GM21390 (cell line): ENCODE measurements around the gene OTOP2.

Experiments used
- ATAC-seq: cut with Tn5 transposase; IDR thresholded peaks from one replicate; pipeline ENCODE4 v1.9.1; 2021; ENCODE audit not compliant: unreplicated experiment

The OTOP2 gene

GRCh38 chr17:74923538-74924249 is 379 bp upstream of the OTOP2 start:
- ATAC-seq, result no peak

DNA sequence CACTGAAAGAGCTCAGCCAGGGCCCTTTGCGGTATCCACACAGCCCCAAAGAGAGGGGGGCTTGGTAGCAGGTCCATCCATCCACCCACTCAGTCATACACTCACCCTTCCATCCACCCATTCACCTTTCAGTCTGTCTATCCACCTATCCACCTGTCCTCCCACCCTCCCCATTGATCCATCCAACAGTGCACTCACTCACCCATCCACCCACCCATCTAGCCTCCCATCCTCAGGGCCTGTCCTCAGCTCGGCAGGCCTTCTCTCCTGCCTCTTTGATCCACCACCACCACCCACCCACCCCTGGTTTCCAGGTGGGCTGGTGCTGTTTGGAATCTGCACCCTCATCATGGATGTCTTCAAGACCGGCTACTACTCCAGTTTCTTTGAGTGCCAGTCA is 1.2 kb downstream of the OTOP2 start:
- no peak for ATAC-seq

DNA sequence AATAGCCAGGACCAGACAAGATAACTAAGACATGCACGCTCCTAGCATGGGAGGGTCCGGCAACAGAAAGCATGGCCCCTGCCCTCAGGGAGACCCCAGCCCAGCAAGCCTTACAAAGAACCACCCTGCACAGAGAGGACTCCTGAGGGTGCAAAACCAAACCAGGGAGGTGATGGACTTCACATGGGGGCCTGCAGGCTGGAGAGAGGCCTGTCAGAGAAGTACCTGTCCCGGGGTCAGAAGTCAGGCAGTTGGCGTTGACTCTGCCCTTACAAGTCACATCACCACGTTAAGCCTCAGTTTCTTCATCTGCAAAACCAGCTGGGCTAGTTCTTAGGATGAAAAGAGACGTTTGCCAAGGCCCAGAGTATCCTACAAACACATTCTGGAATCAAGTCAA is 4.7 kb downstream of the OTOP2 start:
- no peak for ATAC-seq

GRCh38 chr17:74930535-74931036 is 6.5 kb downstream of the OTOP2 start:
- ATAC-seq, result no peak

GRCh38 chr17:74935048-74935447 is 11.0 kb downstream of the OTOP2 start:
- no peak for ATAC-seq

DNA sequence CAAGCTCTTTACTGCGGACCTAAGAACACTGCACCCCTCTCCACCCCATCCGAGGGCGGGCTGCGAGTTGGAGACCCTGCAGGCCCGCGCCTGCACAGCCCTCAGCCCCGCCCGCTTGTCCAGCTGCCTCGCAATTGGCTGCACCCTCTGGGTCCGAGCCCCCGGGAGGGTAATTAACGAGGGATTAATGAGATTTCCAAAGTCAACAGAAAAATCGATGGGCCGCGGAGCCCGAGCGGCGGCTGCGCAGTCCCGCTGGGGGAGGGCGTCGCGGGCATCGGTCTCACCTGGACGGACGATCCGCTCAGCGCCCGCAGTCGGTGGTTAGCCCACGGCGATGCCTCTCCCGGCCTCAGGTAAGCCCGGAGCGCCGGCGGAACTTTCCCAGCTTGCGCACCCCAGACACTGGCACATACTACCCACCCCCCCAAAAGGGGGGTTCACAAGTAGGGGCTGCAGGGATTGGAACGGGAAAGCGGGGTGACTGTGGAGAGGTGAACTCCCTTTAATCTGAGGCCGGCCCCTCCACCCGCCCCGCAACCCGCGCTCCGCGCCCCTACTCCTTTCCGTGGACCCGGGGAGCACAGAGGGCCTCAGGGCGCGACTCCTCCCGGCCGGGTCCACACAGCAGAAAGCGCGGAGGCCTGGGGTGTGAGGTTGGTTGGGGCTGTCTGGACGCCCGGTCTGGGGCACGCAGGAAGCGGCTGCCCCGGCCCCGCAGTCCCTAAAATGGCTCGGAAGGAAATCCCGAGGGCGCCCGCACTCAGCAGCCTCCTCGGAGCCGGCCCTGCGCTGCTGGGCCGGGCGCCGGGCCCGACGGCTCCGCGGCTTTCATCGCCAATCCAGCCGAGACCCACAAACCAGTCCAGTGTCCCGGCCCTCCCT is 11.8 kb downstream of the OTOP2 start, which contains the start of gene OTOP3:
Gene OTOP3 (plus strand): TSS at position 314 of the 885 bp plus-strand sequence. CDS start 24 bp downstream, at position 338.
- no peak for ATAC-seq

- ATAC-seq, result no peak
Measured at GRCh38 chr17:74936470-74936799, 12.4 kb downstream of the OTOP2 start.

DNA sequence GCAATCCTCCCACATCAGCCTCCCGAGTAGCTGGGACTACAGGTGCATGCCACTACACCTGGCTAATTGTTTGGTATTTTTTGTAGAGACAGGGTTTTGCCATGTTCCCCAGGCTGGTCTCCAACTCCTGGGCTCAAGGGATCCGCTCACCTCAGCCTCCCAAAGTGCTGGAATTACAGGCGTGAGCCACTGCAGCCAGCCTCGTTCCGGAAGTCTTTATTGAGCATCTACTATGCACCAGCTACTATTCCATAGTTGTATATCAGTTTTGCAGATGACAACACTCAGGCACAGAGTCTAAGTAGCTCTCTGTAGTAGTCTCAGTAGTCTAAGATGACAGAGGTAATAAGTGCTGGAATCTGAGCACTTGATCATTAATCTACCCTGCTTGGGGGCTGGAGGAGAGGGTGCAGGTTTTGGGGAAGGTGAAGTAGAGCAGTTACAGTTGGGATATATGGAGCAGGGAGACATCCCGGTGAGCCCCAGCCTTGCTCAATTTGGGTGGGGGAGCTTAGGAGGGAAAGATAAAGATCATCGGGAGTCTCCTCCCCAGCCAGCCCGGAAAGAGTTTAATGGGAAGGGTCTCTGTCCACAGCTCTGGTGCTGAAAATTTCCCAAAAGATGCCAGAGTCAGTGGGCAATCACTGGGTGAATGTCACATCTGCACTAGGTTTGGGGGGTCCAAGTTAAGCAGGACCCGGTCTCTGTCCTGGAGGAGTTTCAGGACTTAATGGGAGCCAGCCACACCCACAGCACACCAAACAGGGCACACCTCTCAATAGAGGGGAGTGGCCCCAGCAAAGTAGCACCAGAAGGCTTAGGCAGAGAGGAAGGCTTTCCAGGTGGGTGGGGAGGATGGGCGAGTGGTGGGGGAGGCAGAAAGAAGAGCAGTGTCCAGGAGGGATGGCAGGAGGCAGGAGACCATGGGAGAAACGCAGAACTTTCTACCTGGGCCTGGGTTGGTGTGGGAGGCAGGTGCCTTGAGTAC is 13.3 kb downstream of the OTOP2 start:
- no peak for ATAC-seq

DNA sequence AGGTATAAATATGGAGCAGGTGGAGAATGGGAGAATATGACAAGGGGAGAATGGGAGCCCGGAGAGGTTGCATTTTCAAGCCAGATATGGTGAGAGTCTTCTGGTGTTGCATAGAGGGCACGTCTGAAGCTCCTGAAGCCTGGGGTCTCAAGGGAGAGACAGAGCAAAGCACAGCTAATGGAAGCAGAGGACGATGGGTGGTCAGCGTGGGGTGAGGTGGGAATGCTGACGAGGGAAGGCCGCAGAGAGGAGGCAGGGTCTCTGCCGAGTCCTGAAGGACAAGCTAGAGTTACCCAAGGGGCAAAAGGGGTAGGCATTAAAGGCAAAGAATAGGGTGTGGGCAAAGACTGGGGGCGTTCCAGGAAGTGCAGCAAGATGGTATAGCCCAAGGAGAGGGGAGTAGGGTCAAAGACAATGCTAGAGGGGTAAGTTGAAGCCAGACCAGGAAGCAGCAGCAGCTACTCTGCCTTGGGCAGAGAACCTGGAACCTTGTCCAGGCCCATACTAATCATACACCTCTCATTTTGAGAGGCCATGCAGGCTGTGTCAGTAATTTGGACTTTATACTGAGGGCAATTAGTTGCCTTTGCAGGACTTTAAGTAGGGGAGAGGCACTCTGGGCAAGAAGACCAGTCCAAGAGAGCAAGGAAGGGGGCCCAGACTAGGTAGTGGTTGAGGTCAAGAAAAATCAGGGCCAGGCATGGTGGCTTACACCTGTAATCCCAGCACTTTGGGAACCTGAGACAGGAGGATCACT is 14.3 kb downstream of the OTOP2 start:
- ATAC-seq, result no peak

GRCh38 chr17:74939534-74939933 is 15.5 kb downstream of the OTOP2 start:
- no peak for ATAC-seq

DNA sequence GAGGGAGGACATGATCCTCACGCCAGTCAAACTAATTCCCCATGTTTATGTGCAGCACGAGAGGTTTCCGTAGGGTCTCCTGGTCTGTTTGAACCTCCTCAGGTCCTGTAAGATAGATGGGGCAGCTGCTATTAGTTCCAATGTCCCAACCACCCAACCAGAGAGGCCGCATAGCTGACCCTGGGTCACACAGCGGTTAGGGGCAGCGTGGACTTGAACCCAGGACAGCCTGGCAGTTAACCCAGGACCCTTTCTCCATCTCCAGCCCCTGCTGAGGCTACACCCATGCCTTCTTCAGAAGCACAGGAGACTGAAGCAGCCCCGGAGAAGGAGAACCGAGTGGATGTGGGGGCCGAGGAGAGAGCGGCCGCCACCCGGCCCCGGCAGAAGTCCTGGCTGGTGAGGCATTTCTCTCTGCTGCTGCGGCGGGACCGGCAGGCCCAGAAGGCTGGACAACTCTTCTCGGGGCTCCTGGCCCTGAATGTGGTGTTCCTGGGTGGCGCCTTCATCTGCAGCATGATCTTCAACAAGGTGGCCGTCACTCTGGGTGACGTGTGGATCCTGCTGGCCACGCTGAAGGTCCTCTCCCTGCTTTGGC is 17.2 kb downstream of the OTOP2 start:
- ATAC-seq, result no peak

GRCh38 chr17:74943808-74944522 is 19.9 kb downstream of the OTOP2 start:
- no peak for ATAC-seq

DNA sequence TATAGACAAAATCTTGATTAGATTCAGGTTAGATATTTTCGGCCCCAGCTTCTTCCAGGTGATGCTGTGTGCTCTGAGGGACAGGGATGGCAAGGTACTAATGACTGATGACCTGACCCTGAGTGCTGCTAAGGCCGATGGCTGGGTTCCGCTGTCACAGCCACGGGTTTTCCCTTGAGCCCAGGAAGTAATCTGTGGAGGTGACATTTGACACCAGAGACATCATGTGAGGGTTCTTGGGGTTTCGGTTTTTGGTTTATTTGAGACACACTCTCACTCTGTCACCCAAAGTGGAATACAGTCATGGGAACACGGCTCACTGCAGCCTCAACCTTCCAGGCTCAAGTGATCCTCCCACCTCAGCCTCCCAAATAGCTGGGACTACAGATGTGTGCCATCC is 21.5 kb downstream of the OTOP2 start:
- ATAC-seq, result no peak

GRCh38 chr17:74946641-74947040 is 22.6 kb downstream of the OTOP2 start:
- ATAC-seq, result no peak

DNA sequence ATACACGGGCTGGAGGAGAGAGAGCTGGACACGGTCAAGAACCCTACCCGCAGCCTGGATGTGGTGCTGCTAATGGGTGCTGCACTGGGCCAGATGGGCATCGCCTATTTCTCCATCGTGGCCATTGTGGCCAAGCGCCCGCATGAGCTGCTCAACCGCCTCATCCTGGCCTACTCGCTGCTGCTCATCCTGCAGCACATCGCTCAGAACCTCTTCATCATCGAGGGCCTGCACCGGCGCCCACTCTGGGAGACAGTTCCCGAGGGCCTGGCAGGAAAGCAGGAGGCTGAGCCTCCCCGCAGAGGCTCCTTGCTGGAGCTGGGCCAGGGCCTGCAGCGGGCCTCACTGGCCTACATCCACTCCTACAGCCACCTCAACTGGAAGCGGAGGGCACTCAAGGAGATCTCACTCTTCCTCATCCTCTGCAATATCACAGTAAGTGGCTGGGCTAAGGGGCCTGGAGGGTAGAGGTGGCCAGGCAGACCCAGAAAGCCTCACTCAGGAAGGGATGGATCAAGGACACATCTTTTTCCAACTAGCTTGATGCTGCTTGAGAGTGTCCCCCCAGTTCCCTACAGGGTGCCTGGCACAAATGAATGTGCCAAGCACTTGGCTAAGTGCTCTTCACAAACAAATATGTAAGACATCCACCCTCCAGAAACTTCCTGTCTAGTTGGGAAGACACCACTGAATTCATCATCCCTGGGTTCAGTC is 23.1 kb downstream of the OTOP2 start:
- no peak for ATAC-seq

DNA sequence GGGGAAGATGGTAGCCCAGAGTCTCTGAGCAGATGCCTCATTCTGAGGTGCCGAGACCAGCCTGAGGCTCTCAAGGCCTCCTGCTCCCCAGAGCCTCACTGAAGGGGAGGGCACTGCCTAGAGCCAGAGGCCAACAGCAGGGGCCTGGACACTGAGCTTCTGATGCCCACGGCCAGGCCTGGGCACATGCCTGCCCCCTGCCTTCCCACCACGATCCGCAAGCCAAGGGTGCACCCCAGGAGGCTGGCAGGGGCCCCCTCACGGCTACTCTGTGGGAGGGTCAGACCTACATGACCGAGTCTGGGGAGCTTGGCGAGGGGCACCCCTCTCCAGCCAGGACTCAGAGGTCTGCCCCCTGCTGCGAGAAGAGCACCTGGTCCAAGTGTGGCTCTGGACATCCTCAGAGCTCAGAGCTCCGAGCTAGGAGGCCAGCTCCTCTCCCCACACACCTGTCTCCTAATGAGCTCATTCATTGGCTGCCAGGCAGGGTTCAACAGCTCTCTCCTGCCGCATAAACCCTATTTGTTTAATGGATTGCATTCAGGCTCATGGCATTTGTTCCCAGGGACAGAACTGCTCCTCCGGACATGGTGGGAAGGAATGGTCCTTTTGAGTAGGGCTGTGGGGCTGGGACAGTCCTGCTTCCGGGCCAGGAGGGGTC is 25.5 kb downstream of the OTOP2 start:
- ATAC-seq, result no peak

GRCh38 chr17:74950207-74950606 is 26.1 kb downstream of the OTOP2 start:
- ATAC-seq, result no peak

GRCh38 chr17:74951065-74951464 is 27.0 kb downstream of the OTOP2 start:
- ATAC-seq, result no peak
